ENCODE measurements around the gene CTBP2.

DNA sequence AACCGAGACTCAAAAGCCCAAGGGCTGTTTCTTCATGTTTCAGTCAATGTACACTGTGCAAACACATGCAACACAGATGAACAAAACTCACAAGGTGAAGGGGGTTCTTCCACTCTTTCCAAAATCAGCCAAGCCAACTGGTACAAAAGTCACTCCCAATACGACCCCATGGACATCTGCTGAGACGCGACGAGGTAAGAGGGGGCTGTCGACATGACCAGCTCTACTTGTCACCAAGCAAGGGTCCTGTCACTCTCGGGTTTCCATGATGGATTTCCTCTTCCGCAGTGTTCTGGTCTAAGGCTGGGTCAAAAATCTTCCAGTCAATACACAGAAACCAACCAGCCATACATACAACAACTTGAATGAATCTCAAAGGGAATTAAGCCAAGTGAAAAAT is 37.8 kb downstream of the CTBP2 start:
- TF ChIP-seq CTCF (IDR thresholded peaks at IDR 0.05) (no peak), POLR2A (IDR thresholded peaks at IDR 0.05; ENCODE audit: low read depth) (no peak)
